ENCODE measurements around the gene EIF4G3. TPM values are rescaled to one million over a fixed set of nuclear protein-coding genes. Genes with fewer than 3 reads are reported as not detected.

The EIF4G3 gene
- total RNA-seq, result 100 to 1,000 TPM in 2 of 4 donors, 10 to 100 TPM in 2; 82.1 to 143 (median 101) TPM

GRCh38 chr1:21176586-21177555 lies at the start of gene EIF4G3:
EIF4G3 (minus strand) TSS chr1:21176897; CDS start chr1:21002742, 174,155 bp downstream.
- Histone ChIP-seq H3K4me3 (peak within 1 kb of the TSS; percentile 85 to 96 (median 92)), H3K9me3 (no peaks in the 10 kb centered on the region), H3K36me3 (no peaks in the 10 kb centered on the region), H3K27ac (peak within 1 kb of the TSS; percentile 95 to 98 (median 98)), H3K4me1 (peaks cover 7 to 24% (median 16%) of the 10 kb centered on the region in 4 donors), H3K27me3 (no peaks in the 10 kb centered on the region)
- 3% methylated on average over 47 of the region's 90 CpGs; no CpG with 5 or more reads in 1 of the 2 donors for WGBS, 2 donors (ENCODE audit: low coverage in 1 of 2)
- in situ Hi-C loops (cut with MboI; ENCODE audit: low pct_ligation_motif_present in 1 of 4, low pct_unique_long_range_greater_than_20kb in 1 of 4, low sequenced_read_pairs in 3 of 4), result loop anchor here in 1 of 4 donors (25.0 kb wide), 1 partner anchor 490 kb away; no protein-coding TSS in a partner anchor
- peak; percentile 99 for DNase-seq
- intact Hi-C loops (cut with DNase I; ENCODE audit: low total_unique reads), result no loop called here
- peak; percentile 60 for TF ChIP-seq POLR2A (IDR thresholded peaks at IDR 0.05)
- peak; percentile 81 to 92 (median 85) for TF ChIP-seq POLR2AphosphoS5 (IDR thresholded peaks at IDR 0.05)
- no peak for TF ChIP-seq CTCF (IDR thresholded peaks at IDR 0.05)
- no peak for TF ChIP-seq EP300 (IDR thresholded peaks at IDR 0.05; ENCODE audit: low read depth)

GRCh38 chr1:21225065-21225464 lies 48.4 kb upstream of the EIF4G3 start:
- Histone ChIP-seq H3K27ac (no peak overlapping the region), H3K9me3 (no peaks in the 10 kb centered on the region), H3K4me3 (no peak overlapping the region), H3K4me1 (no peaks in the 10 kb centered on the region), H3K36me3 (peaks cover 0 to 66% (median 32%) of the 10 kb centered on the region in 4 donors), H3K27me3 (no peaks in the 10 kb centered on the region)
- in situ Hi-C loops (cut with MboI; ENCODE audit: low pct_ligation_motif_present in 1 of 4, low pct_unique_long_range_greater_than_20kb in 1 of 4, low sequenced_read_pairs in 3 of 4), result loop anchor here in 2 of 4 donors (25.0 kb wide), 1 partner anchor 437 kb away; the partner anchor contains the start of gene RAP1GAP (in 2 of the 2)
- 95% methylated on average over 22 of the region's 33 CpGs; no CpG with 5 or more reads in 1 of the 2 donors for WGBS, 2 donors (ENCODE audit: low coverage in 1 of 2)
- TF ChIP-seq POLR2AphosphoS5 (IDR thresholded peaks at IDR 0.05), result no peak
- TF ChIP-seq CTCF (IDR thresholded peaks at IDR 0.05), result no peak
- TF ChIP-seq POLR2A (IDR thresholded peaks at IDR 0.05), result no peak
- no peak for TF ChIP-seq EP300 (IDR thresholded peaks at IDR 0.05; ENCODE audit: low read depth)
- DNase-seq, result no peak
- intact Hi-C loops (cut with DNase I; ENCODE audit: low total_unique reads), result loop anchor here (5.0 kb wide), 1 partner anchor 908 kb away; no protein-coding TSS in a partner anchor

GRCh38 chr1:21220815-21221214 lies 44.1 kb upstream of the EIF4G3 start:
- no peak for DNase-seq
- Histone ChIP-seq H3K4me1 (no peaks in the 10 kb centered on the region), H3K27ac (no peak overlapping the region), H3K36me3 (peaks cover 0 to 52% (median 26%) of the 10 kb centered on the region in 4 donors), H3K4me3 (no peak overlapping the region), H3K27me3 (no peaks in the 10 kb centered on the region), H3K9me3 (no peaks in the 10 kb centered on the region)
- intact Hi-C loops (cut with DNase I; ENCODE audit: low total_unique reads) (no loop called here), in situ Hi-C loops (cut with MboI; ENCODE audit: low pct_ligation_motif_present in 1 of 4, low pct_unique_long_range_greater_than_20kb in 1 of 4, low sequenced_read_pairs in 3 of 4) (loop anchor here in 2 of 4 donors (25.0 kb wide), 2 partner anchors 534 to 684 kb away; no protein-coding TSS in a partner anchor)
- no peak for TF ChIP-seq CTCF (IDR thresholded peaks at IDR 0.05)
- TF ChIP-seq POLR2A (IDR thresholded peaks at IDR 0.05), result no peak
- no peak for TF ChIP-seq POLR2AphosphoS5 (IDR thresholded peaks at IDR 0.05)
- TF ChIP-seq EP300 (IDR thresholded peaks at IDR 0.05; ENCODE audit: low read depth), result no peak
- 75% methylated on average over 7 of the region's 7 CpGs; no CpG with 5 or more reads in 1 of the 2 donors for WGBS, 2 donors (ENCODE audit: low coverage in 1 of 2)

- Histone ChIP-seq H3K27me3 (no peaks in the 10 kb centered on the region), H3K4me3 (no peak overlapping the region), H3K4me1 (no peaks in the 10 kb centered on the region), H3K36me3 (peaks cover 0 to 44% (median 21%) of the 10 kb centered on the region in 4 donors), H3K27ac (no peak overlapping the region), H3K9me3 (no peaks in the 10 kb centered on the region)
- intact Hi-C loops (cut with DNase I; ENCODE audit: low total_unique reads), result no loop called here
- in situ Hi-C loops (cut with MboI; ENCODE audit: low pct_ligation_motif_present in 1 of 4, low pct_unique_long_range_greater_than_20kb in 1 of 4, low sequenced_read_pairs in 3 of 4), result loop anchor here in 2 of 4 donors (25.0 kb wide), 2 partner anchors 532 to 682 kb away; no protein-coding TSS in a partner anchor
- no peak for DNase-seq
- WGBS, 2 donors (ENCODE audit: low coverage in 1 of 2), result 93% methylated on average over 21 of the region's 21 CpGs; no CpG with 5 or more reads in 1 of the 2 donors
- TF ChIP-seq POLR2A (IDR thresholded peaks at IDR 0.05), result no peak
- TF ChIP-seq CTCF (IDR thresholded peaks at IDR 0.05), result no peak
- no peak for TF ChIP-seq EP300 (IDR thresholded peaks at IDR 0.05; ENCODE audit: low read depth)
These were observed 43.0 kb upstream of the EIF4G3 start for GRCh38 chr1:21219674-21220073.

All from transverse colon (tissue), 4 donors.